GM13976 (cell line): ENCODE data around the gene LYRM4.
"Not testable (repeated sequence)": the region's sequence is repeated elsewhere in the genome, so short reads cannot be mapped to it uniquely, and the experiment has no call there.

Experiments
- DNase-seq: peaks from one replicate; pipeline ENCODE4 v3.0.0; 2012; ENCODE audit warnings: low spot score
- in situ Hi-C: fragments of 300-500 bp; cut with MboI; formaldehyde crosslinking; loops from one replicate; pipeline ENCODE4 v1.12.0; 2022; ENCODE audit warnings: low sequenced_read_pairs, mixed read lengths, inconsistent platforms; ENCODE audit not compliant: unreplicated experiment
- TF ChIP-seq, protein P1 (sequence below): IDR thresholded peaks from 2 replicates; pipeline ENCODE4 v1.5.1; 2012; ENCODE audit warnings: borderline replicate concordance, mild to moderate bottlenecking; ENCODE audit not compliant: insufficient read depth; ENCODE audit errors: extremely low read depth, missing control alignments, control extremely low read depth

Gene LYRM4

DNA sequence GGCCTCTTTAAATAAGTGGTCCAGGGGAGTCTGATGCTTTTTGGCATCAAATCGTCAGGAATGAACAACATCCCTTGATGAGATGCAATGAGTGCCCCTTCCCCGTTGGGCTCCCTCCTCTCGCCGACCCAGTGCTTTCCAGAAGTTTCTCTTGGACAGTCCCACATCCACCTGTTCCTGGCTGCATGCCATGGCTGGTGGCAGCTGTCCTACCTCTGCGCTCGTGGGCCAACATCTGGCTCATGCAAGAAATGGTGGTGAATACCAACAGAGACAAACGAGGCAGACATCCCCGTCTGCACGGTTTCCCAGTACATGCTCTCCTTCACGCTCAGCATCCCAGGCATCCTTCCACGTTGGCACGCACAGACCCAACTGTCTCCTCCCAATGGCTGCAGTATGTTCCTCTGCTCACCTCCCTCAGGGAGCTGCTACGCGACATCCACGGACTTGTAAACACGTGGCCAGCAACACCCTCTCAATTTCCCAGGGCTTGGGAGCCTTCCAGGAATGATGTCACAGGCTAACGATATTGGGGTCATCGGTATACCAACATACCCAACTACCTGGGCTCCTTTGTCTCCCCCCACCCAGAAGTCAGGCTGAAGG is 138.1 kb downstream of the LYRM4 start:
- TF ChIP-seq, protein P1, sequence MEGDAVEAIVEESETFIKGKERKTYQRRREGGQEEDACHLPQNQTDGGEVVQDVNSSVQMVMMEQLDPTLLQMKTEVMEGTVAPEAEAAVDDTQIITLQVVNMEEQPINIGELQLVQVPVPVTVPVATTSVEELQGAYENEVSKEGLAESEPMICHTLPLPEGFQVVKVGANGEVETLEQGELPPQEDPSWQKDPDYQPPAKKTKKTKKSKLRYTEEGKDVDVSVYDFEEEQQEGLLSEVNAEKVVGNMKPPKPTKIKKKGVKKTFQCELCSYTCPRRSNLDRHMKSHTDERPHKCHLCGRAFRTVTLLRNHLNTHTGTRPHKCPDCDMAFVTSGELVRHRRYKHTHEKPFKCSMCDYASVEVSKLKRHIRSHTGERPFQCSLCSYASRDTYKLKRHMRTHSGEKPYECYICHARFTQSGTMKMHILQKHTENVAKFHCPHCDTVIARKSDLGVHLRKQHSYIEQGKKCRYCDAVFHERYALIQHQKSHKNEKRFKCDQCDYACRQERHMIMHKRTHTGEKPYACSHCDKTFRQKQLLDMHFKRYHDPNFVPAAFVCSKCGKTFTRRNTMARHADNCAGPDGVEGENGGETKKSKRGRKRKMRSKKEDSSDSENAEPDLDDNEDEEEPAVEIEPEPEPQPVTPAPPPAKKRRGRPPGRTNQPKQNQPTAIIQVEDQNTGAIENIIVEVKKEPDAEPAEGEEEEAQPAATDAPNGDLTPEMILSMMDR: no peak
- DNase-seq: no peak
- in situ Hi-C loops: no loop called here

DNA sequence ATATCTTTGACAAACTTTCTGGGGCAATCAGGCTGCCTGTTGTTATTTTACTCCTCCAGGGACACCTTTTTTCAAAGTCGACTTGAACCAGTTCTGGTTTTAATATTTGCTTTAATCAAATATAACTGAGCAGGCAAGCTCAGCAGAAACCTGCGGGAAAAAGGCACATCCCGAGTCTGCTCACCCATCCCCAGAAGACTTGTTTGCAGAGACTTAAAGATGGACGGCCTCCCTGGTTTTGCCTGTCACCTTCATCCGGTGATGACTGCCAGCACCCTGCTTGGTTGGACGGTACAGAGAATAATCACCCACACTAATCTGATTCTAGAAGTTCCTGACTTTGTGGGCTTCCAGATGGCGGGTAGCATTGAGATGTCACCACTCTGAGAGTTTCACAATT is 138.8 kb downstream of the LYRM4 start:
- in situ Hi-C loops: no loop called here
- TF ChIP-seq, protein P1: no peak
- no peak for DNase-seq

DNA sequence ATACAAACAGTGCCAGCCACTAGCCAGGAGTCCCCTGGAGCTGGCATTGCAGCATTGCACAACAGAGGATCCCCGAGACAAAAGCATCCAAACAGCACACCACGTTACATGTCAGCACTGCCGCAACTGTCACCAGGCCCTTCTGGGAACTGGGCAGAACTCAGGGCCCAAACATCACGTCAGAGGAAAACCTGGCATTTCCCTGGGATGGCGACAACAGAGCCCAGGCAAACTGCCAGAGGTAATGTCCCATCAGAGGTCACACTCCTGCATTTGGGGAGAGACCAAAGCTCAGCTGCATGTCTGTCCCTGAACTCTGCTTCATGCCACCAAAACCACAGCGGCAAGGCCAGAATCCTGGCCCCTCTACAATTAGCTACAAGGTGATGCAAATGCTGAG is 139.3 kb downstream of the LYRM4 start:
- DNase-seq: no peak
- TF ChIP-seq, protein P1: no peak
- in situ Hi-C loops: no loop called here

DNA sequence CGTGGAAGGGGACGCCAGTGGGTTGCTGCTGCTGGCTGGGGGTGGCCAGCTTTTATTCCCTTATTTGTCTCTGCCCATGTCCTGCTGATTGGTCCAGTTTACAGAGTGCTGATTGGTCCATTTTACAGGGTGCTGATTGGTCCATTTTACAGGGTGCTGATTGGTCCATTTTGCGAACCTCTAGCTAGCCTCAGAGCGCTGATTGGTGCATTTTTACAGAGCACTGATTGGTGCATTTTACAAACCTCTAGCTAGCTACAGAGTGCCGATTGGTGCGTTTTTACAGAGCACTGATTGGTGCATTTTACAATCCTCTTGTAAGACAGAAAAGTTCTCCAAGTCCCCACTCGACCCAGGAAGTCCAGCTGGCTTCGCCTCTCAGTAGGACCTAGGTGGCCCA is 140.2 kb downstream of the LYRM4 start:
- in situ Hi-C loops, DNase-seq: not testable (repeated sequence)

DNA sequence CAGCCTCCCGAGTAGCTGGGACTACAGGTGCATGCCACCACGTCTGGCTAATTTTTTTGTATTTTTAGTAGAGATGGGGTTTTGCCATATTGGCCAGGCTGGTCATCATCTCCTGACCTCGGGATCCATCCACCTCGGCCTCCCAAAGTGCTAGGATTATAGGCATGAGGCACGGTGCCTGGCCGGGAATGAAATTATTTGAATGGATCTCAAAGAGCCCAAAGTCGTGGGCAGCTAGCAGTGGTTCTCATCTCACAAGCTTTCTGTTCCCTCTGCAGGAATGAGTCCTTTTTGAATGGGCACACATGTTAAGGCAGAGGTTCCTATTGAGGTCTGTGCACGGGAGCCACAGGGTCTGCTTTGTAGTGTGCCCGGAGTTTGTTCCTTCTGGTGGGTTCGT is 140.7 kb downstream of the LYRM4 start:
- TF ChIP-seq, protein P1: no peak
- in situ Hi-C loops: no loop called here
- no peak for DNase-seq

DNA sequence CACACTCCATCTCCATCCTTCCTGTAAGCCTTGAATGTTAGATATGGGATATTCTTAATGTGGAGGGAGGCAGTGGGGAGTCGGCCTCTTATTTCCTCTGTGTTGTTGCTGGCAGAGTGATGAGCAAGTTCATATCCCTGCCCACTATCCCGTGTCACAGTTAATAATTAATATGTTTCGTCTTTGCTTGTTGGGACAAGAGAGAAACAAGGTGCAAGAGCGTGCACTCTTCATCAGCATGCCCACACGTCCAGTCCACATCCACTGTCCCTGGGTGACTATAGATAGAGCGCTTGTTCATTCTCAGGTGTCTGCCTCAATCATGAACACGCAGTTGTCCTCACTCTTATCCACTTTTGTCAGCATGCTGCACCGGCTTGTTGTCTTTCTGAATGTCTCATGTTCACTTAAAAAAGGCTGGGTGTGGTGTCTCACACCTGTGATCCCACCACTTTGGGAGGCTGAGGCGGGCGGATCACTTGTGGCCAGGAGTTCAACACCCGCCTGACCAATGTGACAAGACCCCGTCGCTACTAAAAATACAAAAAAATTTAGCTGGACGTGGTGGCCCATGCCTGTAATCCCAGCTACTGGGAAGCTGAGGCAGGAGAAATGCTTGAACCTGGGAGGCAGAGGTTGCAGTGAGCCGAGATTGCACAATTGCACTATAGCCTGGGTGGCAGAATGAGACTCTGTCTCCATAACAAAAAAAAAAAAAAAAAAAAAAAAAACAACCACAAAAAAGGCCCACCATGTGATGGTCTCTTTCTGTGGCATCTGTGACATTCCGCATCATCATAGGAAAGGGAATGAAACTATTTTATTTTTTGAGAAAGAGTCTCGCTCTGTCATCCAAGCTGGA is 141.4 kb downstream of the LYRM4 start:
- DNase-seq: no peak
- TF ChIP-seq, protein P1: no peak
- in situ Hi-C loops: no loop called here
